DOHH2 (cell line): ENCODE measurements around the gene EPDR1.

Experiments
- H3F3A ChIP-seq: fragments of 200-600 bp; sonication (generic), shearing (Covaris generic); 2 replicates; pipeline ENCODE4 v1.6.0; 2016; ENCODE audit warnings: antibody characterized with exemption, mild to moderate bottlenecking; ENCODE audit not compliant: control insufficient read depth, insufficient read depth
- H3K27ac ChIP-seq: fragments of 200-600 bp; sonication (generic); 2 replicates; pipeline ENCODE4 v1.5.1; 2014; ENCODE audit warnings: low read depth, mild to moderate bottlenecking, low read length, moderate library complexity
- H3K27me3 ChIP-seq: fragments of 200-600 bp; sonication (generic); 2 replicates; pipeline ENCODE4 v1.6.1; 2014; ENCODE audit warnings: mild to moderate bottlenecking, low read length, mixed read lengths; ENCODE audit not compliant: control insufficient read depth
- H3K36me3 ChIP-seq: fragments of 200-600 bp; sonication (generic); 2 replicates; pipeline ENCODE4 v1.6.1; 2014; ENCODE audit warnings: mild to moderate bottlenecking, low read length, moderate library complexity, mixed read lengths; ENCODE audit not compliant: control insufficient read depth
- H3K4me1 ChIP-seq: fragments of 200-600 bp; sonication (generic); 2 replicates; pipeline ENCODE4 v1.6.1; 2014; ENCODE audit warnings: mild to moderate bottlenecking, low read length, mixed read lengths; ENCODE audit not compliant: control insufficient read depth
- H3K4me2 ChIP-seq: fragments of 200-600 bp; sonication (generic); 2 replicates; pipeline ENCODE4 v1.6.0; 2014; ENCODE audit warnings: mild to moderate bottlenecking, low read length, moderate library complexity
- H3K4me3 ChIP-seq: fragments of 200-600 bp; sonication (generic); 2 replicates; pipeline ENCODE4 v1.5.1; 2014; ENCODE audit warnings: mild to moderate bottlenecking, low read length, mixed read lengths
- H3K79me2 ChIP-seq: fragments of 200-600 bp; sonication (generic); 2 replicates; pipeline ENCODE4 v1.6.1; 2014; ENCODE audit warnings: mild to moderate bottlenecking, low read length, mixed read lengths; ENCODE audit not compliant: control insufficient read depth
- H3K9me2 ChIP-seq: fragments of 200-600 bp; sonication (generic); replicated peaks from 2 replicates; pipeline ENCODE4 v1.6.1; 2014; ENCODE audit warnings: mild to moderate bottlenecking, low read length, mixed read lengths; ENCODE audit not compliant: control insufficient read depth
- H3K9me3 ChIP-seq: fragments of 200-600 bp; sonication (generic); 2 replicates; pipeline ENCODE4 v1.6.1; 2014; ENCODE audit warnings: antibody characterized with exemption, low read length, mixed read lengths; ENCODE audit not compliant: control insufficient read depth, insufficient read depth
- H4K20me1 ChIP-seq: fragments of 200-600 bp; sonication (generic); 2 replicates; pipeline ENCODE4 v1.6.0; 2014; ENCODE audit warnings: low read depth, mild to moderate bottlenecking, antibody characterized with exemption, low read length, moderate library complexity; ENCODE audit not compliant: control insufficient read depth, insufficient read depth
- CTCF ChIP-seq: fragments of 200-600 bp; sonication (generic); IDR thresholded peaks from one replicate; pipeline ENCODE4 v1.5.1; 2014; ENCODE audit warnings: antibody characterized with exemption, mild to moderate bottlenecking, low read depth, low read length; ENCODE audit not compliant: poor library complexity, severe bottlenecking
- EZH2phosphoT487 ChIP-seq: fragments of 200-600 bp; sonication (generic); IDR thresholded peaks from 2 replicates; pipeline ENCODE4 v1.6.1; 2017; ENCODE audit warnings: borderline replicate concordance, mild to moderate bottlenecking, antibody characterized with exemption, low read length, moderate library complexity, mixed read lengths

The EPDR1 gene

GRCh38 chr7:37984750-37985390 is 64.4 kb downstream of the EPDR1 start:
- 0 out of 2 replicates have a peak, but pooled peaks cover 2% of the 10 kb centered on the region for H3K27me3 ChIP-seq
- H3F3A ChIP-seq = no peaks in the 10 kb centered on the region
- H3K36me3 ChIP-seq = no peaks in the 10 kb centered on the region
- TF ChIP-seq EZH2phosphoT487 (no peak), CTCF (no peak)
- H3K9me2 ChIP-seq = no peaks in the 10 kb centered on the region
- H3K79me2 ChIP-seq = no peaks in the 10 kb centered on the region
- no peak overlapping the region for H3K27ac ChIP-seq
- H3K9me3 ChIP-seq = no peaks in the 10 kb centered on the region
- no peak overlapping the region for H3K4me3 ChIP-seq
- no peak overlapping the region for H3K4me2 ChIP-seq
- H4K20me1 ChIP-seq = no peaks in the 10 kb centered on the region
- H3K4me1 ChIP-seq = no peaks in the 10 kb centered on the region

- Histone ChIP-seq H3K9me3 (no peaks in the 10 kb centered on the region), H3K9me2 (no peaks in the 10 kb centered on the region), H4K20me1 (no peaks in the 10 kb centered on the region), H3K27me3 (0 out of 2 replicates have a peak, but pooled peaks cover 2% of the 10 kb centered on the region), H3K4me3 (no peak overlapping the region), H3K79me2 (no peaks in the 10 kb centered on the region), H3K36me3 (no peaks in the 10 kb centered on the region), H3K4me1 (no peaks in the 10 kb centered on the region), H3K27ac (no peak overlapping the region), H3K4me2 (no peak overlapping the region), H3F3A (no peaks in the 10 kb centered on the region)
- TF ChIP-seq CTCF = no peak
- no peak for TF ChIP-seq EZH2phosphoT487
These were observed 66.5 kb downstream of the EPDR1 start for GRCh38 chr7:37986908-37987330.

GRCh38 chr7:37987732-37988131 is 67.3 kb downstream of the EPDR1 start:
- H3K4me2 ChIP-seq = no peak overlapping the region
- no peaks in the 10 kb centered on the region for H3K9me2 ChIP-seq
- H3K4me3 ChIP-seq = no peak overlapping the region
- no peaks in the 10 kb centered on the region for H3K4me1 ChIP-seq
- H3K27ac ChIP-seq = no peak overlapping the region
- H3K79me2 ChIP-seq = no peaks in the 10 kb centered on the region
- H3F3A ChIP-seq = no peaks in the 10 kb centered on the region
- no peaks in the 10 kb centered on the region for H3K9me3 ChIP-seq
- H3K36me3 ChIP-seq = no peaks in the 10 kb centered on the region
- H3K27me3 ChIP-seq = 0 out of 2 replicates have a peak, but pooled peaks cover 2% of the 10 kb centered on the region
- TF ChIP-seq CTCF (no peak), EZH2phosphoT487 (no peak)
- H4K20me1 ChIP-seq = no peaks in the 10 kb centered on the region
